ENCODE data around the gene BNC2.

BNC2 gene

GRCh38 chr9:16367605-16368231 is 502.8 kb downstream of the BNC2 start:
- no peak for DNase-seq (ENCODE audit: low read depth)

DNA sequence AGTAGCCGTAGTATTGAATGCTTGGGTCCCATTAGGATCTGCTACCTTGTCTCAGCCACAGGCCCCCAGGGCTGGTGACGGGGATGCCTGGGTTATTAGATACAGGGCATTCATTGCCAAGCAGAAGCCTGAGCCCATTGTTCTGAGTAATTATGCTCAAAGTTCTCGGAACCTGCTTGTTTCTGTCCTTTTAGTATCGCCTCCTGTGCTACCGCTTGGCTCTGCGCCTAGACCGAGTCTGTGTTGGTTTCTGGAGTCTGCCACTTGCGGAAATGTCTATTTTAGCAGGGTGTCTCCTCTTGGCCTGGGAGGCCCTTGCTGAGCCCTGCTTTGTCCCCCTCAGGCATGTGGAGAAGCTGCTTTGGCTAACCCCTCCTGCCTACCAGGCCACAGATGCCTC is 506.1 kb downstream of the BNC2 start:
- no peak for DNase-seq (ENCODE audit: low read depth)

- DNase-seq (ENCODE audit: low read depth) = no peak
Observed at GRCh38 chr9:16363916-16364315, 506.6 kb downstream of the BNC2 start.

GRCh38 chr9:16363073-16363781 is 507.2 kb downstream of the BNC2 start:
- no peak for DNase-seq (ENCODE audit: low read depth)

GRCh38 chr9:16361939-16362338 is 508.5 kb downstream of the BNC2 start:
- DNase-seq (ENCODE audit: low read depth) = no peak

GRCh38 chr9:16361118-16361517 is 509.4 kb downstream of the BNC2 start:
- no peak for DNase-seq (ENCODE audit: low read depth)

DNA sequence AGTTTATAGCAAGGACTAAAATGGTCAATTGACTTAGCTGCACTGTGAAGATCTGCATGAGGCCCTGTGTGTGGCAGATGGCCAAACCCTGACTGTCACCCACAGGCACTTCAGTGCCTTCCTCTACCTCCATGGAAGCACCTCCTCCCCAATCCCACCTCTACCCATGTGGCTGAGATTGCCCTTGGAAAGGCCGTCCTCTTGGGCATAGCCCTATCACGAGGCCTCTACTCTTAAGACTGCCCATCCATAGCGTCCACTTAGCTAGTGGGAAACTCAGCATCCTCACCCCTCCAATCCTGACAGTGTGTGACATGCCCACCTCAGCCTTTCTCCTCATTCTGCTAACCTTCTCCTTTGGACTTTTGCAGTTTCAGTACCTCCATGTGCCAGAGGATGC is 510.2 kb downstream of the BNC2 start:
- no peak for DNase-seq (ENCODE audit: low read depth)
